AG09319 (cell line): ENCODE results near the gene PERM1.

ENCODE experiments used
- DNase-seq: peaks from one replicate; pipeline ENCODE4 v3.0.0-alpha.2; 2010; ENCODE audit warnings: low read depth; ENCODE audit errors: extremely low read depth
- TF ChIP-seq, protein P1 (sequence below): IDR thresholded peaks from 2 replicates; pipeline ENCODE4 v1.5.1; 2011; ENCODE audit warnings: low read depth, mild to moderate bottlenecking, inconsistent platforms, low read length, moderate library complexity

The PERM1 gene

GRCh38 chr1:934991-935750 lies 46.7 kb downstream of the PERM1 start:
- TF ChIP-seq, protein P1, sequence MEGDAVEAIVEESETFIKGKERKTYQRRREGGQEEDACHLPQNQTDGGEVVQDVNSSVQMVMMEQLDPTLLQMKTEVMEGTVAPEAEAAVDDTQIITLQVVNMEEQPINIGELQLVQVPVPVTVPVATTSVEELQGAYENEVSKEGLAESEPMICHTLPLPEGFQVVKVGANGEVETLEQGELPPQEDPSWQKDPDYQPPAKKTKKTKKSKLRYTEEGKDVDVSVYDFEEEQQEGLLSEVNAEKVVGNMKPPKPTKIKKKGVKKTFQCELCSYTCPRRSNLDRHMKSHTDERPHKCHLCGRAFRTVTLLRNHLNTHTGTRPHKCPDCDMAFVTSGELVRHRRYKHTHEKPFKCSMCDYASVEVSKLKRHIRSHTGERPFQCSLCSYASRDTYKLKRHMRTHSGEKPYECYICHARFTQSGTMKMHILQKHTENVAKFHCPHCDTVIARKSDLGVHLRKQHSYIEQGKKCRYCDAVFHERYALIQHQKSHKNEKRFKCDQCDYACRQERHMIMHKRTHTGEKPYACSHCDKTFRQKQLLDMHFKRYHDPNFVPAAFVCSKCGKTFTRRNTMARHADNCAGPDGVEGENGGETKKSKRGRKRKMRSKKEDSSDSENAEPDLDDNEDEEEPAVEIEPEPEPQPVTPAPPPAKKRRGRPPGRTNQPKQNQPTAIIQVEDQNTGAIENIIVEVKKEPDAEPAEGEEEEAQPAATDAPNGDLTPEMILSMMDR = no peak
- DNase-seq = no peak

DNA sequence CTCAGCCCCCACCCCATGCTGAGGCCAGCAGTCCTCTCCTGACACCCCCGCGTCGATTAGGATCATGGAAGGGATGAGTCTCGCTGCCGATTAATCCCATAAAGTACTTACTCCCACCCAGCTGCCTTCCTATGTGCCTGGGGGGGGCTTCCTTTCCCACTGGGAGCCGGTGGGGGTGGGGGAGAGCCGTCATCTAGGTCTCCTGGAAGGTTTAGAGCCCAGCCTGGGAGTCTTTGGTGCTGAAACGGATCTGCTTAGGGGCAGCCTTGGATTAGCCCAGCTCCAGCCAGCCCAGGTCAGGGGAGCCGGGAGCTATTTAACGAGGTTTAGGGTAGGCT lies 48.3 kb downstream of the PERM1 start:
- TF ChIP-seq, protein P1 = no peak
- no peak for DNase-seq

DNA sequence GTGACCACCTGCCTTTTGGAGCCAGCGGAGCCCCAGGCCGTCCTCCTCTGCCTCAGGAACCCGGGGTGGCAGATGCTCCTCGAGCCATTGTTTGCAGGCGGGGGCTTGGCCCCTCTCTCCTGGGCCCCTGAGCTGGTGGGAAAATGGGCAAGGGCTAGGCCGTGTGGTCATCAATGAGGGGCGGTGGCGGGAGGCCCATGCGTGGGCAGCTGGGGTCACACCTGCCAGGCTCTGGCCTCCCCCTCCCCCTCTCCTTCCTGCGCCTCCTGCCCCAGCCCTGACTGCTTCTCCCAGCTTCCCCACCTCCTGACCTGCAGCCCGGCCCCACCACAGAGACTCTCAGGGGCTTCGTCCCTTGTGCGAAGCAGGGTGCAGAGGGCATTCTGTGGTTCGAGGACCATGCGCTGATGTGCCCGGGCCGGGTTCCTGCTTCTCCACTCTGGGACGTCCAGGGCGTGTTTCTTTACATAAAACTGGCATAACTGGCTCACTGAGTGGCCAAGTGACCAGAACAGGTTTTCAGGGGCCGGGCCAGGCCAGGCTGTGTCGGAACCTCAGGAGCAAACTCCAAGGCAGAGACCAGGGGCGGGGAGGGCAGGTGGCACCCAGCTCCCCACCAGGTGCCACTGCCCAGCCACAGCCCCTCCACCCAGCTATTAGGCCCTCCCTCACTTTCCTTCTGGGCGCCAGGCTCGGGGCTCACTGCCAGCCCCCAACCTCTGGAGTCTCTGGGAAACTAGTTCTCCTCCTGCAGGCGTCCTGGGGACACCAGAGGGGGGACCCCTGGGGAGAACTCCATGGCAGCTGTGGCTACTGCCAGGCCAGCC lies 48.9 kb downstream of the PERM1 start:
- TF ChIP-seq, protein P1 = no peak
- no peak for DNase-seq

DNA sequence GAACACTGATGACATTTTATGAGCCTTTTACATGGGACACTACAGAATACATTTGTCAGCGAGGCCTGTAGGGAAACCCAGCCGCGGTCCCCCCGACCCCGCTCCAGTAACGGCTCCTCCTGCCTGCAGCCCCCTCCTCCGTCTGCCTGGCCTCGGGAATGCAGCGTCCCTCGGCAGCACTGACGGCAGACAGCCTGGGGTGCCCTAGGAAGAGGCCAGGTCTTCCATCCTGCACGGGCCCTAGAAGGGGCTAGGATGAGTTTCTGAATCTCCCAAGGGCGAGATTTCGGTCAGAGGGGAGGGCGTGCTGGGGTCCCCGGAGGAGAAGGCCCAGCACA lies 49.8 kb downstream of the PERM1 start:
- TF ChIP-seq, protein P1 = no peak
- DNase-seq = no peak

DNA sequence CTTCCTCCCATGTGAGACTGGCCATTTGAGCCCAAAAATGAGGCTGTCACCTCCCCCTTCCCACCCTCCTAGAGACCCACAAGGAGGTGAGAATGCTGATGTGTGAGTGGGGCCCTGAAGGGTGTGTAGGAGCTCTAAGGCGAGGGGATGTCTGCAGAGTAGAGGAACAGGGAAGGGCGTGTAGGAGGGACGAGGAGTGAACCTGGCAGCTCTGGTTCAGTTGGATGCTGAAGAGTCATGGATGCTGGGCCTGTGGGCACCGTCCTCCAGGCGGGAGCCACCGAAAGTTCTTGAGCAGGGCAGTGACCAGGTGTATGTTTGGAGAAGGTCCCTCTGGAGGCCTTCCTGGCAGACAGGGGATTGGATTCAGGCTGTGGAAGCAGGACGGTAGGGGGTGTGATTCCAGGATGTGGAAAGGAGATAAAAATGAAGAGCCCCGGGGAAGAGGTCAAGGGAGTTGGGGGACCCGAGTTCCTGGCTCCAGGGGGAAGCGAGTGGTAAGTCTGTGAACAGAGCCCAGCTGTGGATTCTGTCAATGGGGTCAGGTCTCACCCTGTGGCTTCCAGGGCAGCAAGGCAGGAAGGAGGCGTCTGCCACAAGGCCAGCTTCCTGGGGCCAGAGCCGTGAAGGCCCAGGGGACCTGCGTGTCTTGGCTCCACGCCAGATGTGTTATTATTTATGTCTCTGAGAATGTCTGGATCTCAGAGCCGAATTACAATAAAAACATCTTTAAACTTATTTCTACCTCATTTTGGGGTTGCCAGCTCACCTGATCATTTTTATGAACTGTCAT lies 50.3 kb downstream of the PERM1 start:
- TF ChIP-seq, protein P1 = no peak
- DNase-seq = no peak

DNA sequence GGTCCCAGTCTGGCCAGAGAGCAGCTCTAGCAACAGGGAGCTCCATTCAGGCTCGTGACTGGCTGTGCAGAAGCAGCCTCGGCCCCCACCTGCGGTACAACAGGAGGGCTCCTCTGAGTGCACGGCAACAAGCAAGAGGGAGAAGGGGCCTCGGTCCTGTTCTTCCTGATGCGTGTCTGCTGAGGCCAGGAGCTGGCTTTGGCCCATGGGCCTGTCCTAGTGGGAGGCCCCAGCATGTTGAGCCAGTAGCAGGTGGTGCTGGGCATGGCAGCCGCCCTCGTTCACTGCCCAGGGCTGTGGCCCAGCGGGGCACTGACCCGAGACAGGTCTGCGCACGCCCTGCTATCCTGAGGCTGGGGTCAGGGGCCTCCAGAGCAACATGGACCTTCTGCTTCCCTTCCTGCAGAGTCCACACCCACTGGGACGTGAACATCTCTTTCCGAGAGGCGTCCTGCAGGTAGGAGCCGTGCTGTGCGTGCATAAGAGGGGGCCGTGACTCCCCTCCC lies 51.2 kb downstream of the PERM1 start:
- no peak for DNase-seq
- TF ChIP-seq, protein P1 = no peak
